Mucosa of descending colon (tissue), 3 donors: ENCODE data around the gene SPG7. TPM values are rescaled to one million over a fixed set of nuclear protein-coding genes. Genes with fewer than 3 reads are reported as not detected.

Source experiments
- ATAC-seq: fragments of 200-7000 bp; cut with Tn5 transposase; one replicate; pipeline ENCODE4 v1.9.1; 2020; ENCODE audit warnings: mild to moderate bottlenecking, moderate library complexity
- DNase-seq, 3 donors: peaks; one replicate each; pipeline ENCODE4 v3.0.0-alpha.2; 2020
- H3K36me3 ChIP-seq: fragments of 200-600 bp; one replicate; pipeline ENCODE4 v1.8.0; 2021; ENCODE audit warnings: low read depth, mild to moderate bottlenecking
- H3K4me1 ChIP-seq: fragments of 200-600 bp; one replicate; pipeline ENCODE4 v1.8.0; 2021; ENCODE audit warnings: low read depth, mild to moderate bottlenecking
- H3K4me3 ChIP-seq: fragments of 200-600 bp; one replicate; pipeline ENCODE4 v1.8.0; 2021; ENCODE audit warnings: mild to moderate bottlenecking
- H3K9me3 ChIP-seq: fragments of 200-600 bp; one replicate; pipeline ENCODE4 v1.8.0; 2021; ENCODE audit warnings: mild to moderate bottlenecking
- intact Hi-C, 2 donors: fragments of 100-400 bp; cut with DNase I in 1 of 2; cut with micrococcal nuclease in 1 of 2; formaldehyde crosslinking; loops; one replicate each; pipeline versions ENCODE4 v1.11.0 to v1.11.1; 2022; cut with DNase I, micrococcal nuclease
- total RNA-seq, 3 donors: library from RNA; stranded (reverse); fragmentation: NEBNext Ultra II Directional in 2 of 3; extraction: Animal tissue kit (Norgen Biotek cat#: 25700) in 2 of 3; gene quantifications; one replicate each; pipeline versions ENCODE4 v1.2.1 to v1.2.4, GENCODE V29; 2021 to 2023
- TF ChIP-seq, protein P1 (sequence below): fragments of 200-600 bp; IDR thresholded peaks from one replicate; pipeline ENCODE4 v1.8.0; 2022; ENCODE audit warnings: antibody characterized with exemption, mild to moderate bottlenecking
- donor health status: DM: no; HTN: no; CAD: no; lungs with moderate emphysema.
- donor health status: DM: no; HTN: no; CAD: no.
- donor health status: DM: no; HTN: yes; CAD: no.

SPG7 gene
- total RNA-seq, 3 donors from 2014 or later: 112 to 137 (median 121) TPM

DNA sequence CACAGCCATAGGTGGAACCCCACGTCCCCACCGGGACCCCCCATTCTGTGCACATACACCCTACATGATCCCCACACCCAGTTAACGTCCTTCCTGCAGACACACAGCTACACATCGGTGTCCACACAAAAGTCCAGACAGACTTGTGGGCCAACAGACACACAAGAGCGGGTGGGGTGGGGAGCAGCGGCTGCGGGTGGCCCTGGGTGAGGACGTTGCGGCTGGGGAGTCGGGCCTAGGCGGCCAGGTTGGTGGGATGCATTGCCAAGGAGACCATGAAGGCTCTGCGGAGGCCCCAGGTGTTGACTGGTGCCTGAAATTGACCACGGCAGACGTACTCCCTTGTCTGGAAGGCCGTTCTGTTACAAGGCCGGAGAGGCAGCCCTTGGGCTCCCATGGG, 96.6 kb downstream of the SPG7 start:
- no peak for ATAC-seq
- Histone ChIP-seq H3K9me3 (no peaks in the 10 kb centered on the region), H3K4me3 (no peak overlapping the region), H3K4me1 (no peaks in the 10 kb centered on the region), H3K36me3 (no peaks in the 10 kb centered on the region)
- intact Hi-C loops: no loop called here
- no peak for DNase-seq
- TF ChIP-seq, protein P1, sequence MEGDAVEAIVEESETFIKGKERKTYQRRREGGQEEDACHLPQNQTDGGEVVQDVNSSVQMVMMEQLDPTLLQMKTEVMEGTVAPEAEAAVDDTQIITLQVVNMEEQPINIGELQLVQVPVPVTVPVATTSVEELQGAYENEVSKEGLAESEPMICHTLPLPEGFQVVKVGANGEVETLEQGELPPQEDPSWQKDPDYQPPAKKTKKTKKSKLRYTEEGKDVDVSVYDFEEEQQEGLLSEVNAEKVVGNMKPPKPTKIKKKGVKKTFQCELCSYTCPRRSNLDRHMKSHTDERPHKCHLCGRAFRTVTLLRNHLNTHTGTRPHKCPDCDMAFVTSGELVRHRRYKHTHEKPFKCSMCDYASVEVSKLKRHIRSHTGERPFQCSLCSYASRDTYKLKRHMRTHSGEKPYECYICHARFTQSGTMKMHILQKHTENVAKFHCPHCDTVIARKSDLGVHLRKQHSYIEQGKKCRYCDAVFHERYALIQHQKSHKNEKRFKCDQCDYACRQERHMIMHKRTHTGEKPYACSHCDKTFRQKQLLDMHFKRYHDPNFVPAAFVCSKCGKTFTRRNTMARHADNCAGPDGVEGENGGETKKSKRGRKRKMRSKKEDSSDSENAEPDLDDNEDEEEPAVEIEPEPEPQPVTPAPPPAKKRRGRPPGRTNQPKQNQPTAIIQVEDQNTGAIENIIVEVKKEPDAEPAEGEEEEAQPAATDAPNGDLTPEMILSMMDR: no peak

DNA sequence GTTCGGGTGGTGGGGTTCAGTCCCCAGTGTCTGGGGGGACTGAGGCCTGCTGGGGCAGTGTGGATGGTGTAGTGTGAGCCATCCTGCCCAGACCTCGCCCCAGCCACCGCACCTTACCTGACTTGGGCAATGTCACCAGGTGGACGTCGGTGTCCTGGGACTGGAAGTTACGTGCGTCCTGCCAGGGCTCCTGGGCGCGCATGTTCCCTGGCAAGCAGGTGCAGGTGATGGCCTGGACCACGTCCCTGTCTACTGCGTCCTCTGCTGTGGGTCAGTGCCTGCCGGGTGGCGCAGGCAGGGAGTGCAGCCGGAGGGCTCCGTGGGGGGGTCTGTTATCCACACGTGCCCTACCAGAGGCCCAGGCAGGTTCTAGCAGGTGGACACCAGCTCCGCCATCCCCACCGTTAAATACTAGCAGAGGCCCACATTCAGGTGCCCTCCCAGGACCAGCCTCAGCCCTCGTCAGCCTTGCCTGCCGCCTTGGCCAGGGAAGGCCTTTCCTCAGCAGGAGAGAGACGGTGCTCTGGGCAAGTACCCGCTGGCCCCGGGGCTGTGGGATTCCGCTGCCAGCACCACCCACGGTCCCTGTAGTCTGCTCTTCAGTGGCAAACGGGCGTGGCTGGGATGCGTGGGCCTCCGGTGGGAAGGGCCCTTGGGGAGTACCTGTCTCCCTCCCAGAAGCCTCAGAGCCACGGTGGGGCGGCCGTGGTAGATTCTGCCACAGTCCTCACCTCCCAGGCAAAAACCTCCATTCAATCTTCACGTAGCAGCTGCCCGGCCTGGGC, 97.2 kb downstream of the SPG7 start:
- intact Hi-C loops: no loop called here
- no peaks in the 10 kb centered on the region for H3K4me1 ChIP-seq
- no peak for DNase-seq
- TF ChIP-seq, protein P1: no peak
- H3K4me3 ChIP-seq: no peak overlapping the region
- H3K36me3 ChIP-seq: no peaks in the 10 kb centered on the region
- ATAC-seq: no peak
- H3K9me3 ChIP-seq: no peaks in the 10 kb centered on the region

DNA sequence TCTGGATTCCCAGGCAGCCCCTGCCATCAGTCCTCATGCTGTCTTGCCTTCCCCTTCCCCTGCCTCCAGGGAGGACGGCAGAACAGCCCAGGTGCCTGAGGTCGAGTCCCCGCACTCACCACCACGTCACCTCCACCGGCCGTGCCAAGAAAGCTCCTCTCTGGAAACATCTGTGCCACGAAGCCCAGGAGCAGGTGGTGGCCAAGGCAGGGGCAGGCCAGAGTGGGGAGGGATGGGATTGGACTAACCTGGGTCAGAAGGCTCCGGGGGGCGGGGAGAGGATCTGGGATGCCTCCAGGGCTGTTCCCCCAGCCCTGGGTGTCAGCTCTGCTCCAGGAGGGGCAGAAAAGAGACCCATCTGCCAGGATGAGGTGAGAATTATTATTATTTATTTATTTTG, 97.8 kb downstream of the SPG7 start:
- DNase-seq (no peak), ATAC-seq (no peak)
- Histone ChIP-seq H3K9me3 (no peaks in the 10 kb centered on the region), H3K4me1 (no peaks in the 10 kb centered on the region), H3K36me3 (no peaks in the 10 kb centered on the region), H3K4me3 (no peak overlapping the region)
- TF ChIP-seq, protein P1: no peak
- intact Hi-C loops: no loop called here

Other genes starting within 250 kb of the SPG7 start
- gene ANKRD11, start 17.8 kb upstream of the SPG7 start, total RNA-seq: 100 to 1,000 TPM; 125 to 127 (median 127) TPM
- gene RPL13, start 52.3 kb downstream of the SPG7 start, total RNA-seq: 1,000 to 10,000 TPM; 1,693 to 1,792 (median 1,717) TPM
- gene CPNE7, start 67.4 kb downstream of the SPG7 start, total RNA-seq: 1 to 10 TPM in 1 of 3 donors, under 1 TPM in 2; 0.72 to 2.0 (median 0.79) TPM
- 1 to 10 TPM in 1 of 3 donors, under 1 TPM in 1, not detected in 1; 0.28 to 2.0 TPM for gene DPEP1, start 105.2 kb downstream of the SPG7 start, total RNA-seq
- 100 to 1,000 TPM; 104 to 163 (median 108) TPM for gene CHMP1A, start 149.3 kb downstream of the SPG7 start, total RNA-seq
- 10 to 100 TPM in 2 of 3 donors, 1 to 10 TPM in 1; 8.0 to 11.0 (median 10.7) TPM for gene SPATA33, start 149.4 kb downstream of the SPG7 start, total RNA-seq
- gene CDK10, start 178.3 kb downstream of the SPG7 start, total RNA-seq: 100 to 1,000 TPM in 1 of 3 donors, 10 to 100 TPM in 2; 90.8 to 163 (median 94.5) TPM
- gene SPATA2L, start 193.3 kb downstream of the SPG7 start, total RNA-seq: 10 to 100 TPM; 12.5 to 21.7 (median 14.4) TPM
- 10 to 100 TPM; 15.3 to 20.6 (median 16.4) TPM for gene VPS9D1, start 212.5 kb downstream of the SPG7 start, total RNA-seq
- 10 to 100 TPM; 30.5 to 50.4 (median 31.6) TPM for gene ZNF276, start 213.1 kb downstream of the SPG7 start, total RNA-seq